ENCODE measurements around the gene CACNG7. TPM values are rescaled to one million over a fixed set of nuclear protein-coding genes. Genes with fewer than 3 reads are reported as not detected.

The CACNG7 gene
- polyA plus RNA-seq, 3 donors: not detected

DNA sequence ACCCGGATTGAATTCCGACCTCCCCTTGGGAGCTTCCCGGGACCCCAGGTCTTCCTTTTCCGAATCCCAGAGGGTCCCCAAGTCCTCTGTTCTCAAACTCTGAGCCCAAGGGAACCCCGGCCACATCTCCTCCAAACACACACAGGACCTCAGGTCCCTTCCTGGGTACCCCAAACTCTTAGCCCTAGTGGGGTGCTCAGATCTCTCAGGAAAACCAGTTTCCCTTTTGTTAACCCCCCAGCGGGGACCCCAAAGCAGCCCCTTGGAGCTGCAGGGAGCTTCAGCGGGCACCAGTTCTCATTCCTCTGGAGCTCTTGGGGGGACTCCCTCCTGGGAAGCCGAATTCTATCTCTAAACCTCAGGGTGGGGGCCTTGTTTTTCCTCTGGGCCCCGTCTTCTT lies 83.1 kb downstream of the CACNG7 start:
- TF ChIP-seq, protein P1, sequence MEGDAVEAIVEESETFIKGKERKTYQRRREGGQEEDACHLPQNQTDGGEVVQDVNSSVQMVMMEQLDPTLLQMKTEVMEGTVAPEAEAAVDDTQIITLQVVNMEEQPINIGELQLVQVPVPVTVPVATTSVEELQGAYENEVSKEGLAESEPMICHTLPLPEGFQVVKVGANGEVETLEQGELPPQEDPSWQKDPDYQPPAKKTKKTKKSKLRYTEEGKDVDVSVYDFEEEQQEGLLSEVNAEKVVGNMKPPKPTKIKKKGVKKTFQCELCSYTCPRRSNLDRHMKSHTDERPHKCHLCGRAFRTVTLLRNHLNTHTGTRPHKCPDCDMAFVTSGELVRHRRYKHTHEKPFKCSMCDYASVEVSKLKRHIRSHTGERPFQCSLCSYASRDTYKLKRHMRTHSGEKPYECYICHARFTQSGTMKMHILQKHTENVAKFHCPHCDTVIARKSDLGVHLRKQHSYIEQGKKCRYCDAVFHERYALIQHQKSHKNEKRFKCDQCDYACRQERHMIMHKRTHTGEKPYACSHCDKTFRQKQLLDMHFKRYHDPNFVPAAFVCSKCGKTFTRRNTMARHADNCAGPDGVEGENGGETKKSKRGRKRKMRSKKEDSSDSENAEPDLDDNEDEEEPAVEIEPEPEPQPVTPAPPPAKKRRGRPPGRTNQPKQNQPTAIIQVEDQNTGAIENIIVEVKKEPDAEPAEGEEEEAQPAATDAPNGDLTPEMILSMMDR (IDR thresholded peaks at IDR 0.05): no peak
- H3K27ac Mint-ChIP-seq: peak overlapping the region in 1 of 7 donors; percentile 56
- Histone ChIP-seq H2AFZ (ENCODE audit: insufficient read depth, low read depth, low read length, poor library complexity, severe bottlenecking) (no peak overlapping the region), H3K36me3 (replicated peaks in 1 of 2; ENCODE audit: control insufficient read depth in 1 of 2, insufficient read depth in 2 of 2, low read length in 2 of 2) (no peaks in the 10 kb centered on the region), H4K20me1 (ENCODE audit: insufficient read depth, low read length) (no peaks in the 10 kb centered on the region), H3K4me2 (replicated peaks; ENCODE audit: extremely low read depth, low read length, poor library complexity, severe bottlenecking) (peak overlapping the region; percentile 65), H3K4me3 (replicated peaks in 1 of 3; ENCODE audit: low read depth in 2 of 3, low read length in 3 of 3) (no peak overlapping the region), H3K79me2 (ENCODE audit: insufficient read depth, low read length) (no peaks in the 10 kb centered on the region), H3K4me1 (ENCODE audit: control insufficient read depth in 1 of 2, insufficient read depth in 2 of 2, low read length in 2 of 2) (peaks cover 5 to 8% of the 10 kb centered on the region in 2 donors), H3K27ac (ENCODE audit: low read depth in 1 of 2, low read length in 2 of 2) (no peak overlapping the region), H3K27me3 (ENCODE audit: control insufficient read depth in 2 of 2, insufficient read depth in 2 of 2, low read length in 2 of 2) (peaks cover 26 to 59% of the 10 kb centered on the region in 2 donors), H3K9ac (ENCODE audit: insufficient read depth, low read length, poor library complexity, severe bottlenecking) (no peak overlapping the region), H3K9me3 (replicated peaks in 1 of 2; ENCODE audit: control insufficient read depth in 1 of 2, insufficient read depth in 1 of 2, low read length in 2 of 2) (peaks cover 0 to 7% of the 10 kb centered on the region in 2 donors)
- peak overlapping the region; percentile 74 to 88 for H3K4me3 Mint-ChIP-seq
- peaks cover 0 to 15% (median 9%) of the 10 kb centered on the region in 7 donors for H3K9me3 Mint-ChIP-seq
- peaks cover 5% of the 10 kb centered on the region for H3K4me1 Mint-ChIP-seq
- DNase-seq: no peak
- H3K36me3 Mint-ChIP-seq: peaks cover 5 to 7% of the 10 kb centered on the region in 2 donors
- H3K27me3 Mint-ChIP-seq (ENCODE audit: low read depth in 3 of 3): peaks cover 62 to 76% (median 64%) of the 10 kb centered on the region in 3 donors
- intact Hi-C loops (cut with micrococcal nuclease): no loop called here
- WGBS (ENCODE audit: insufficient coverage): 86% methylated on average over 9 of the region's 9 CpGs

DNA sequence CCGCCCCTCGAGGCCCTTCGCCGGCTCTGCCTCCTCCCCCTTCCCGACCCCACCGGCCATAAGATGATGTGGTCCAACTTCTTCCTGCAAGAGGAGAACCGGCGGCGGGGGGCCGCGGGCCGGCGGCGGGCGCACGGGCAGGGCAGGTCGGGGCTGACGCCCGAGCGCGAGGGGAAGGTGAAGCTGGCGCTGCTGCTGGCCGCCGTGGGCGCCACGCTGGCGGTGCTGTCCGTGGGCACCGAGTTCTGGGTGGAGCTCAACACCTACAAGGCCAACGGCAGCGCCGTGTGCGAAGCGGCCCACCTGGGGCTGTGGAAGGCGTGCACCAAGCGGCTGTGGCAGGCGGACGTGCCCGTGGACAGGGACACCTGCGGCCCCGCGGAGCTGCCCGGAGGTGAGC lies 83.7 kb downstream of the CACNG7 start:
- TF ChIP-seq, protein P1 (IDR thresholded peaks at IDR 0.05): no peak
- no peak overlapping the region for H3K27ac ChIP-seq (ENCODE audit: low read depth in 1 of 2, low read length in 2 of 2)
- no peaks in the 10 kb centered on the region for H4K20me1 ChIP-seq (ENCODE audit: insufficient read depth, low read length)
- peaks cover 26 to 64% of the 10 kb centered on the region in 2 donors for H3K27me3 ChIP-seq (ENCODE audit: control insufficient read depth in 2 of 2, insufficient read depth in 2 of 2, low read length in 2 of 2)
- no peak overlapping the region for H3K4me2 ChIP-seq (replicated peaks; ENCODE audit: extremely low read depth, low read length, poor library complexity, severe bottlenecking)
- peaks cover 62 to 83% (median 68%) of the 10 kb centered on the region in 3 donors for H3K27me3 Mint-ChIP-seq (ENCODE audit: low read depth in 3 of 3)
- no peaks in the 10 kb centered on the region for H3K36me3 ChIP-seq (replicated peaks in 1 of 2; ENCODE audit: control insufficient read depth in 1 of 2, insufficient read depth in 2 of 2, low read length in 2 of 2)
- H3K27ac Mint-ChIP-seq: no peak overlapping the region
- peaks cover 5% of the 10 kb centered on the region for H3K4me1 Mint-ChIP-seq
- H3K4me3 ChIP-seq (replicated peaks in 1 of 3; ENCODE audit: low read depth in 2 of 3, low read length in 3 of 3): no peak overlapping the region
- peaks cover 5 to 8% of the 10 kb centered on the region in 2 donors for H3K4me1 ChIP-seq (ENCODE audit: control insufficient read depth in 1 of 2, insufficient read depth in 2 of 2, low read length in 2 of 2)
- H2AFZ ChIP-seq (ENCODE audit: insufficient read depth, low read depth, low read length, poor library complexity, severe bottlenecking): no peak overlapping the region
- intact Hi-C loops (cut with micrococcal nuclease): no loop called here
- no peak for DNase-seq
- peaks cover 0 to 15% (median 9%) of the 10 kb centered on the region in 7 donors for H3K9me3 Mint-ChIP-seq
- H3K4me3 Mint-ChIP-seq: peak overlapping the region in 1 of 2 donors; percentile 88
- no peak overlapping the region for H3K9ac ChIP-seq (ENCODE audit: insufficient read depth, low read length, poor library complexity, severe bottlenecking)
- H3K36me3 Mint-ChIP-seq: peaks cover 5 to 7% of the 10 kb centered on the region in 2 donors
- H3K79me2 ChIP-seq (ENCODE audit: insufficient read depth, low read length): no peaks in the 10 kb centered on the region
- H3K9me3 ChIP-seq (replicated peaks in 1 of 2; ENCODE audit: control insufficient read depth in 1 of 2, insufficient read depth in 1 of 2, low read length in 2 of 2): peaks cover 0 to 7% of the 10 kb centered on the region in 2 donors
- 23% methylated on average over 41 of the region's 43 CpGs for WGBS (ENCODE audit: insufficient coverage)

All from CD14-positive monocyte (primary cell).